ENCODE data around the gene MINDY4. TPM values are rescaled to one million over a fixed set of nuclear protein-coding genes. Genes with fewer than 3 reads are reported as not detected.

Gene MINDY4
- total and polyA plus RNA-seq, 2 of the 4 experiments (the other 2 are of a cell fraction) = 1.8 to 3.6 TPM

- Histone ChIP-seq H2BK20ac (ENCODE audit: low read depth, low read length) (peak overlapping the region; percentile 83), H3K9me1 (ENCODE audit: insufficient read depth, low read length) (peaks cover 18% of the 10 kb centered on the region), H3K14ac (replicated peaks; ENCODE audit: low read depth, low read length) (peak overlapping the region; percentile 84), H3K4me3 (ENCODE audit: insufficient read depth, low read depth, low read length) (no peak overlapping the region), H3K4me1 (ENCODE audit: control insufficient read depth, insufficient read depth, low read length) (peaks cover 20% of the 10 kb centered on the region), H3K79me1 (ENCODE audit: low read depth in 1 of 2, low read length in 2 of 2) (peaks cover 0 to 18% of the 10 kb centered on the region in 2 experiments; a peak in 2 of 4 replicates), H2AK9ac (replicated peaks; ENCODE audit: low read depth, low read length, poor library complexity) (peak overlapping the region; percentile 59), H3K4ac (ENCODE audit: low read depth, low read length) (peak overlapping the region; percentile 85), H4K8ac (ENCODE audit: low read depth in 2 of 2, low read length in 2 of 2) (peak overlapping the region; percentile 64 to 74), H3K36me3 (ENCODE audit: control insufficient read depth, insufficient read depth, low read length) (no peaks in the 10 kb centered on the region), H4K5ac (ENCODE audit: low read depth, low read length) (peak overlapping the region; percentile 84), H2BK15ac (ENCODE audit: low read depth, low read length) (peak overlapping the region; percentile 87; the same call in 2 of the 3 replicates), H2BK5ac (ENCODE audit: low read depth, low read length, poor library complexity, severe bottlenecking) (peak overlapping the region; percentile 55), H3K9ac (ENCODE audit: low read depth, low read length) (no peak overlapping the region), H3K27ac (ENCODE audit: insufficient read depth, low read length) (peak overlapping the region; percentile 32), H2AFZ (replicated peaks; ENCODE audit: low read length, poor library complexity) (no peak overlapping the region), H3K27me3 (ENCODE audit: control insufficient read depth, insufficient read depth, low read length) (peaks cover 4% of the 10 kb centered on the region; the same call in 1 of the 2 replicates), H4K91ac (ENCODE audit: insufficient read depth, low read depth, low read length) (peak overlapping the region; percentile 76), H2BK120ac (ENCODE audit: low read depth, low read length) (peak overlapping the region; percentile 86), H3K56ac (ENCODE audit: extremely low read depth, insufficient read depth, low read length) (peak overlapping the region; percentile 19; the same call in 1 of the 2 replicates), H3K18ac (ENCODE audit: low read depth, low read length) (peak overlapping the region; percentile 96), H3K23ac (ENCODE audit: low read depth, low read length) (peak overlapping the region; percentile 44; the same call in 1 of the 2 replicates), H3K9me3 (ENCODE audit: control insufficient read depth, insufficient read depth, low read length) (no peaks in the 10 kb centered on the region), H2AK5ac (ENCODE audit: low read depth, low read length) (peak overlapping the region; percentile 99), H3K4me2 (ENCODE audit: low read depth, low read length) (no peak overlapping the region), H4K20me1 (ENCODE audit: insufficient read depth, low read length) (peaks cover 8% of the 10 kb centered on the region; the same call in 1 of the 2 replicates)
- in situ Hi-C loops (cut with MboI; ENCODE audit: low sequenced_read_pairs) (no loop called here), dilution Hi-C loops (cut with HindIII; ENCODE audit: low sequenced_read_pairs, unreplicated experiment) (no loop called here), intact Hi-C loops (cut with micrococcal nuclease) (loop anchor here (10.0 kb wide), 3 partner anchors 640 to 1400 kb away; no protein-coding TSS in a partner anchor)
- DNase-seq (no peak), ATAC-seq (ENCODE audit: low read depth) (no peak)
- ChIA-PET CTCF (interaction anchor here (1.0 to 1.8 kb wide), 2 partner anchors 38 to 317 kb away, joined by 3 to 7 read pairs; no protein-coding TSS in a partner anchor), POLR2A (ENCODE audit: unreplicated experiment) (no interaction called here)
- no TSS peak for BruUV-seq (replicated peaks)
- WGBS, 2 experiments (ENCODE audit: extremely low coverage in 2 of 2, insufficient read length in 1 of 2) = 97% methylated on average over 5 of the region's 9 CpGs; no CpG with 5 or more reads in 1 of the 2 experiments
- TF ChIP-seq CTCF (conservative IDR thresholded peaks at IDR 0.05; ENCODE audit: low read depth, low read length) = no peak
- TF ChIP-seq CEBPB (IDR thresholded peaks at IDR 0.05; ENCODE audit: low read depth, low read length) = no peak
- TF ChIP-seq USF2 (IDR thresholded peaks at IDR 0.05; ENCODE audit: low read depth, low read length) = no peak
- TF ChIP-seq MAFK (IDR thresholded peaks at IDR 0.05; ENCODE audit: low read depth, low read length) = no peak
- no peak for TF ChIP-seq FOS (IDR thresholded peaks at IDR 0.05; ENCODE audit: low read depth, low read length)
- no peak for TF ChIP-seq ELK1 (IDR thresholded peaks at IDR 0.05; ENCODE audit: borderline replicate concordance, low read depth, low read length)
- no peak for TF ChIP-seq RAD21 (IDR thresholded peaks at IDR 0.05; ENCODE audit: low read length)
- TF ChIP-seq MAZ (IDR thresholded peaks at IDR 0.05; ENCODE audit: borderline replicate concordance, low read depth, low read length) = no peak
- TF ChIP-seq RFX5 (IDR thresholded peaks at IDR 0.05; ENCODE audit: low read depth, low read length) = no peak
- TF ChIP-seq MXI1 (IDR thresholded peaks at IDR 0.05; ENCODE audit: borderline replicate concordance, low read depth, low read length) = no peak
- TF ChIP-seq BHLHE40 (IDR thresholded peaks at IDR 0.05; ENCODE audit: low read depth, low read length) = no peak
- no peak for TF ChIP-seq POLR2A (IDR thresholded peaks at IDR 0.05; ENCODE audit: low read depth, low read length)
- no peak for TF ChIP-seq SMC3 (IDR thresholded peaks at IDR 0.05; ENCODE audit: low read depth, low read length)
- TF ChIP-seq CHD1 (IDR thresholded peaks at IDR 0.05; ENCODE audit: low read depth, low read length) = no peak
- TF ChIP-seq NFE2L2 (IDR thresholded peaks at IDR 0.05; ENCODE audit: low read depth, low read length) = no peak
Measured at GRCh38 chr7:30805081-30805691, 34.0 kb downstream of the MINDY4 start.

All from IMR-90 (cell line).